CD4-positive, alpha-beta T cell treated with Interleukin-15 for 4 hours (primary cell): Measurements from ENCODE around the gene GNG11.
"Not testable (repeated sequence)": the region's sequence is repeated elsewhere in the genome, so short reads cannot be mapped to it uniquely, and the experiment has no call there.

ENCODE experiments used
- DNase-seq: peaks from one replicate; pipeline ENCODE4 v3.0.0-alpha.2; 2020; ENCODE audit warnings: low spot score

GNG11 gene

DNA sequence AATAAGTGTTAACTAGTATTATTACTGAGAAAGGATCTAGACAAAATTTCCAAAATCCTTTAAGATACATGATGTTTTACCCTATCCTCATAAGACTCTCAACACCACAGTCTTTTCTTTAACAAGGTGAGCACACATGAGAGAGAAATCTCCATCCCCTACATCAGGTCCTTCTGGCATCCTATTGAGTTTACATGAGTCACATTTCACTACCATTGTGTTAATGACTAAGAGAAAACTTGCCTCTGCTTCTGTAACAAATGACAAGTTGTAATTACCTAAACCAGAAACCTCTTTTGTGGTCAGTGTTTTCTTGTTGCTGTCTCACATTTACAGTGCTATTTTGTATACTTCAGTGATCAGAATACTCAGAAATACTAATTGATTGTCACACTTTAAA is 9.9 kb upstream of the GNG11 start:
- not testable (repeated sequence) for DNase-seq

DNA sequence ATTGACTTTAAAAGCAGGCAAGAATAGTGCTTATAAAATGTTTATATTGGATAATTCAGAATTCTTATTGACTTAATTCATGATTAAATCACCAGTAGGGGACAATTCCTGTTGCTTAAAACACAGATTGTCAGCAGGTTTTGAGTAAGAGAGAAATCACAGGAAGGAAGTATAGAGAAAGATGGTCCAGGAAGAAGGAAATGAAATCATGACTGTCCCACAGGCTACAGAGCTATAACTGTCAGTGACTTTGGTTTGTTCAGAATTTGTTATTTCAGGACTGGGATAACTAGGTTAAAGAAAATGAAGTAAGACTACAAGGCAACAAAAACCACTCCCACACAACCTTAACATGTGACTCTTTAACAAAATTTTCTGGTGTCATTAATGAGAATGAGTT is 8.3 kb upstream of the GNG11 start:
- DNase-seq, result no peak

- DNase-seq, result no peak
These were observed 6.9 kb upstream of the GNG11 start for GRCh38 chr7:93914581-93915066.

DNA sequence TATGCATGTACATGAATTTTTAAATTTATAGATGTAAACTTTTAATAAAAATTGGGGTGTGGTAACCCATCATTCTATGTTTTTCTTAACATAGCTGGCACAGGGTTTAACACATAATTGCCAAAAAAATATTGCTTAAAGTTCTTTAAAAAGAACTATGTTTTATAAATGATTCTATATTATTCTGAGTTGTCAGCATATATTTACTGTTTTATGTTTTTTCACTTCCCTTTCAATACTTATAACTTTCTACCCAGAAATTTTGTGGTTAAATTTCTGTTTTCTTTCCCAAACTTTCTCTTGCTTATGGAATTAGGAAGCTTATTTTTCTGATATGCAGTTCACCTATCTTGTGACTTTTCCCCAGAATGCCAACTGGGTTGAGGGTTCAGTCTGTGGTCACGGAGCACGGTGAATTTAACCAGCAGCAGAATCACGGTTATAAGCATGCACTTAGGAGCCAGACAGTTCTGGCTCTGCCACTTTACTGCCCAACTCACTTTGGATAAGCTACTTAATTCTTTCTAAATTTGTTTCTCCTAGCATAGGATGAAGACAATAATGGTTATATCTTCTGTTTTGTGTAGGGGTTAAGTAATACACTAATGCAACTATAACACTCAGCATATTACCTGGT is 6.2 kb upstream of the GNG11 start:
- not testable (repeated sequence) for DNase-seq

DNA sequence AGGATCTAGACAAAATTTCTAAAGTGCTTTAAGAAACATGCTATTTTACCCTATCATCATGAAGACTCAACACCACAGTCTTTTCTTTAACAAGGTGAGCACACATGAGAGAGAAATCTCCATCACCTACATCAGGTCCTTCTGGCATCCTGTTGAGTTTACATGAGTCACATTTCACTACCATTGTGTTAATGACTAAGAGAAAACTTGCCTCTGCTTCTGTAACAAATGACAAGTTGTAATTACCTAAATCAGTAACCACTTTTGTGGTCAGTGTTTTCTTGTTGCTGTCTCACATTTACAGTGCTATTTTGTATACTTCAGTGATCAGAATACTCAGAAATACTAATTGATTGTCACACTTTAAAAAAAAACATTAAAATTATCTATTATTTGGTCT is 5.6 kb upstream of the GNG11 start:
- not testable (repeated sequence) for DNase-seq

DNA sequence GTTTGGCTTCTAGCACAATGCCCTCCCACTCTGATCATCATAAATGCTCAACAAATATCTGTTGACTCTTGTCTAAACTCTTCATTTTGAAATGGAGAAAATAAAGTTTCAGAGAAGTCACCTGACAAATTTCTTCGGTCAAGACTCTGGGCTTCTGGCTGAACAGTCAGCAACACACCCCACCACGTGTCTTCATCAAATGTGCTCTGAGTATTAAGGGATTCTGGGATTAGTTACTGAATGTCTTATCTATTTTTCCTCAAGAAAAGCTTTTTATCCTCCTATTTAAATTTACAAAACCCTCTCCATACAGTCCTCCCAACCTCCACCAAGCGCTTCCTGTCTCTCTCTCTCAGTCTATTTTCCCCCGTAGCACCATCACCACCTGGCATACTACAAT is 5.2 kb upstream of the GNG11 start:
- DNase-seq, result not testable (repeated sequence)

GRCh38 chr7:93920496-93921182 is 896 bp upstream of the GNG11 start:
- no peak for DNase-seq

DNA sequence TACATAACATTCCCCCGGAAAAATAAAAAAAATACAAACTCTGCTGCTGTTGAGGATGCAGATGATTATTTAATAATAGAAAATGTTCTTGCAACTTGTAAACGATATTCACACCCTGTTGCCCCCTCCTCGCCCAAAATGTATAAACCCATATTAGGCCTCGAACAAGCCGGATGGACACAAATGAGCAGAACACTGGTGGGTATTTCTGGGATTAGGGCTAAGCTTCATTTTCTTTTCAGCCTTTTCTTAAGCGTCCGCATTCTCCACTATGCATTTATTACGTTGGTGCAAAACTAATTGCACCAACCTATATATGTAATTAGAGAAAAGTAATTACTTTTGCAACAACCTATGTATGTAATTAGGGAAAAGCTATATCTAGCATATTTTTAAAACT is 349 bp upstream of the GNG11 start:
- no peak for DNase-seq

DNA sequence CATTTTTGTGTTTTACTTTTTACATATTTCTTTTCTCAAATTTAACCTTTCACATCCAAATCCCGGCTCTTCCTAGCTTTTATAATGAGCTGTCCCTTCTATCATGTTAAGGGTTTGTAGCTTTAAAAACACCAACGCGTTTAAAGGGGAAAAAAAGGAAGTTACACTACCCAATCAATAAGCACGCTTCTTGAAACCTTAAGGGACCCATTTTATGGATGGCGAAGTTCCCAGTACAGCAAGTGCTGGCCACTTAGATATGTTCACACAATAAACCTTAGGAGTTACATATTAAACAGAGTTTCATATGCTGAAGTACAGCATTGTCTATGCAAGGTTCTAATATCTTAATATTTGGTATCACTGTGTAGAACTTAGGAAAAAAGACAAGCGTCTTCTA is 1.8 kb downstream of the GNG11 start:
- DNase-seq, result no peak

DNA sequence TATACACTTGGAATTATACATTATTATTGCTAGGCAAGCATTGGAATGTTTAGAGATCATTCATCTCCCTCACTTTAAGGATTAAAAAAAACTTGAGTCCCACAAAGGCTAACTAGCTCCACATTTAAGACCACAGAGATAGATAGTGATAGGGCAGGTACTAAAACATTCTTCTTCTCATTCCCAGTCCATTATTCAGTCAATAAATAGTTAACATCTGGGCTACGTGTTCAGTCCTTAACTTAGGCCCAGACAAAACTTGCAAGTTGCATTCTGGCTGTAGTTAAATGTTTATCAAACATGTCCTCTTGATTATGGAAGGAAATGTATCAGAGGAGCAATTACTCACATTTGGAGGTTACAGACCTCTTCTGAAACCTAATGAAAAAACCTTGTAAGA is 2.4 kb downstream of the GNG11 start:
- no peak for DNase-seq

DNA sequence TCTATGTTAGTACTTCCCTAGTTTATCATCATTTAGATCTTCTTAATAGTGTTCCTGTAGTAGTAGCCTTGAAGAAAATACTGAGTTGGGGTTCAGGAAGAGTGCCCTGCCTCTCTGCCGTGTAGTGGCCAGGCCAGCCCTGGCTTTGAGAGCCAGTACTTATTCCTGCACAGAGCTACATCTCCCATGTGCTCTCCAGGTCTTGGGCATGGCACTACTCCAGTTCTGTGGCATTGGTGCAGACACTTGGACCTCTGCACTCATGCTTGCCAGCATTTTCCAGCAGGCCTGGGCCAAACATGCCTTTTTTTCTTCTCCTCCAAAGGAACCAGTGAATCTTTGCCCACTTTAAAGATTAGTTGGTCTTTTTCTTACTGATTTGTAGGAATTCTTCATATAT is 5.3 kb downstream of the GNG11 start:
- DNase-seq, result no peak

GRCh38 chr7:93927585-93927984 is 6.0 kb downstream of the GNG11 start:
- DNase-seq, result no peak

GRCh38 chr7:93931655-93932054 is 10.1 kb downstream of the GNG11 start:
- no peak for DNase-seq

- DNase-seq, result no peak
These were observed 11.6 kb downstream of the GNG11 start for GRCh38 chr7:93933156-93933555.

DNA sequence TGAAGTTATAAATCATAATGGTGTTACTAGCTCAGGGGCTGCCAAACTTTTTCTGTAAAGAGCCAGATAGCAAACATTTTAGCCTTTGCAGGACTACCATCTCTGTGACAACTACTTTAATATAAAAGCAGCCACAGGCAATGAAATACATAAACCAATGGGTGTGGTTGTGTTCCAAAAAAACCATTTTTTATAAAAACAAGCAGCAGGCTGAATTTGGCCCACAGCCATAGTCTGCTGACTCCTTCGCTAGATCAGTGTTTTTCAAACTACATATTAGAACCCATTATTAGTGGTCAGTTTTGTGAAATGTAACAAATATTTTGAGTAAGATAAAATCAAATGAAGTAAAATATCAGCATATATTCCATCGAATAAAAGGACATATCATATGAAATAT is 13.6 kb downstream of the GNG11 start:
- no peak for DNase-seq

DNA sequence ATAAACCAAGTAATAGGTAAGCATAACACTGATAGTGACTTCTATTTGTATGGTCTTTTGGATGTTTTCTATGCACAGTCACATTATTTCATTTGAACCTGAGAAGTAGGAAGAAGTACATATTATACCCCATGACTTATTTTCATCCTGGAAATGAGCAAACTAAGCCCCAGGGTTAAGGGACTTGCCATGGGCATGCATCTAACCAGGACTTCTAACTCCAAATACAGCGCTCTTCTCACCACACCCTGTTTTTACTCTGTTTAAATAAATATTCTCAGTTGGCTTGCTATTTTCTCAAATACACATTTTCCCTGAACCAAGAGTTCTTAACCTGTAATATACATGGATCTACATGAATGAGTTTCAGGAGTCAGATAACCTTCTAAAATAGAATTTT is 16.3 kb downstream of the GNG11 start:
- DNase-seq, result no peak

DNA sequence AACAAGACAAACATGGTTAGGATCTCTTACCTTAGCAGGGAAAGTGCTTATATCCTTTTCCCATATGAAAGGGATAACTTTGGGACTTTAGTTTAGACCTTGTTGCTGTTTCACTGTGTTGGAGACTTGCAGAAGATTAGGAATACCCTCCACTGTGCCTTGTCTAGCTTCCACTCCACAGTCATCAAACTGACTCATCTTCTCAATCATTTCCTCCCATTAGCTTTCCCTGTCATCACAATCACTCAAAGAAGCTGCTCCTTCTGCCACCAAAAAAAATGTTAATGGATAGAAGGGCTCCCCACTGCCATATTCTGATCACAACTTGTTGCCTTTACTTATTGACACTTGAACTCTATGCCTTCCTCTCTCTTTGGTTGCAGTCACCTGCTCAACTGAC is 16.8 kb downstream of the GNG11 start:
- no peak for DNase-seq

DNA sequence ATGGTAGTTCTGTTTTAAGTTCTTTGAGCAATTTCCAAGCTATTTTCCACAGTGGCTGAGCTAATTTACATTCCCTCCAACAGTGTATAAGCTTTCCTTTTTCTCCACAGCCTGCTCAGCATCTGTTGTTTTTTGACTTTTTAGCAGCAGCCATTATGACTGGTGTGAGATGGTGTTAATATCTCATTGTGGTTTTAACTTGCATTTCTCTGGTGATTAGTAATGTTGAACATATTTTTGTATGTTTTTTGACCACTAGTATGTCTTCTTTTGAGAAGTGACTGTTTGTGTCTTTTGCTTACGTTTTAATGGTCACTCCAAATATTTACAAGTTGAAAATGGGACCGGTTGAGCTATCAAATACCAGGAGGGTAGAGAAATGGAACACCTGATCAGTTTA is 20.4 kb downstream of the GNG11 start:
- no peak for DNase-seq

DNA sequence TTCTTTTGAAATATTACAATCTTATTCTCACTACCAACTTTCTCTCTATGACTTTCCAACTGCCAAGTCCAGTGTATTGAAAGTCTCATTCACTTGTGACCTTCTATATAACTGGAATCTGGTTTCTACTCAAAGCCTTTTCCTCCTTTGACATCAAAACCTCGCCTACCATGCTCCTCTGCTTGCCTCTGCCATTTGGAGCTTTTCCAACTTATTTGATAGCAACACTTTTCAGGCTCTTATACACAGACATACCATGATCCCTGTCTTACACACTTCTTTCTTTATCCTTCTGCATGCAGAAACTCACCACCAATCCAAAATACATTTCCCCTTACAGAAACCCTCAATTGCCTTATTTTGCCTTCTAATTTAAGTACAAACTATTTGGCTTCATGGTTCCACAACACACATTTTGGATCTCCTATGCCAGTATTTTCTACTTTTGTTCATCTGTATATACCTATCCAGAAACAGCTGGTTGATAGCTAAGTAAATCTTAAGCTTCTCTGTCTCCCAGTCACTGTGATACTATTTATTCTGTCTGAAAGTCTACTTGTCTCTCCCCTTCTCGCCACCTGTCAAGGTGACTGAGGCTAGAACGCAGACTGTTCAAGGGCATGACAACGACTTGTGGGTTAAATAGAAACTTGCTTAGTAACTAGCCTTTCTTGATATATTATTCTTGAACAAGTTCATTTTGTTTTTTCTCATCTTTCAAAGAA is 22.4 kb downstream of the GNG11 start:
- DNase-seq, result no peak

GRCh38 chr7:93944673-93945072 is 23.1 kb downstream of the GNG11 start:
- no peak for DNase-seq

- DNase-seq, result no peak
These were observed 23.5 kb downstream of the GNG11 start for GRCh38 chr7:93945083-93945482.

- no peak for DNase-seq
These were observed 24.4 kb downstream of the GNG11 start for GRCh38 chr7:93945756-93946535.
